Upper lobe of left lung (tissue), 6 donors: Measurements from ENCODE around the gene LIPN. TPM values are rescaled to one million over a fixed set of nuclear protein-coding genes. Genes with fewer than 3 reads are reported as not detected.

ENCODE experiments used
- ATAC-seq, 2 donors: fragments of 200-7000 bp; cut with Tn5 transposase; one replicate each; pipeline ENCODE4 v1.9.1; 2022; ENCODE audit warnings: mild to moderate bottlenecking in 2 of 2, moderate library complexity in 2 of 2; ENCODE audit not compliant: low FRiP score in 2 of 2
- DNase-seq, 2 donors: peaks; one replicate each; pipeline ENCODE4 v3.0.0-alpha.2; 2019 to 2020
- H3K27ac ChIP-seq, 4 donors: fragments of 200-600 bp; sonication (generic); one replicate each; pipeline ENCODE4 v1.5.1; 2016 to 2019
- H3K27me3 ChIP-seq, 4 donors: fragments of 200-600 bp; sonication (generic); one replicate each; pipeline ENCODE4 v1.5.1; 2017 to 2019
- H3K36me3 ChIP-seq, 4 donors: fragments of 200-600 bp; sonication (generic); one replicate each; pipeline ENCODE4 v1.5.1; 2016 to 2019
- H3K4me1 ChIP-seq, 4 donors: fragments of 200-600 bp; sonication (generic); one replicate each; pipeline ENCODE4 v1.5.1; 2018 to 2019
- H3K4me3 ChIP-seq, 4 donors: fragments of 200-600 bp; sonication (generic); one replicate each; pipeline ENCODE4 v1.5.1; 2017 to 2019; ENCODE audit warnings: mild to moderate bottlenecking in 2 of 4, moderate library complexity in 1 of 4
- H3K9me3 ChIP-seq, 4 donors: fragments of 200-600 bp; sonication (generic); one replicate each; pipeline ENCODE4 v1.5.1; 2018 to 2019
- CTCF ChIP-seq, 6 experiments: fragments of 450-650 bp in 4 of 6; fragments of 200-600 bp in 2 of 6; sonication (generic) in 2 of 6; IDR thresholded peaks; one replicate each; pipeline ENCODE4 v1.5.1; 2016 to 2019; ENCODE audit warnings: antibody characterized with exemption in 6 of 6
- EP300 ChIP-seq, 4 donors: sonication (generic); formaldehyde crosslinking; IDR thresholded peaks; one replicate each; pipeline ENCODE4 v1.5.1; 2017; ENCODE audit warnings: antibody characterized with exemption in 4 of 4, control low read depth in 2 of 4
- POLR2A ChIP-seq, 4 donors: fragments of 450-650 bp; IDR thresholded peaks; one replicate each; pipeline ENCODE4 v1.5.1; 2016 to 2017; ENCODE audit warnings: antibody characterized with exemption in 4 of 4, mild to moderate bottlenecking in 2 of 4
- POLR2AphosphoS5 ChIP-seq, 2 donors: sonication (generic); formaldehyde crosslinking; IDR thresholded peaks; one replicate each; pipeline ENCODE4 v1.5.1; 2017; ENCODE audit warnings: antibody characterized with exemption in 2 of 2
- whole genome bisulfite sequencing, 2 donors: methylation state at CpG; one replicate each; pipeline ENCODE4 v1.1.5; 2017 to 2018; 5-methylcytosine and 5-hydroxymethylcytosine counted together
- total RNA-seq, 6 donors: library from RNA; depleted of rRNA in 4 of 6; stranded (reverse); fragments of >200 nt in 4 of 6; gene quantifications; one replicate each; pipeline versions ENCODE4 v1.1.0 to v1.2.1, GENCODE V29; 2016 to 2021
- donor health status: DM: no; HTN: no; CAD: no; lungs with moderate emphysema.
- donor health status: DM: no; HTN: yes; CAD: no; lungs with severe emphysema.

LIPN gene
- total RNA-seq, 6 donors from 2014 or later, result 0.29 to 1.9 (median 0.98) TPM; not detected in 2

GRCh38 chr10:88769384-88769783, 9.6 kb downstream of the LIPN start:
- no peak for TF ChIP-seq POLR2A (IDR thresholded peaks at IDR 0.05)
- TF ChIP-seq POLR2AphosphoS5 (IDR thresholded peaks at IDR 0.05), result no peak
- TF ChIP-seq CTCF (IDR thresholded peaks at IDR 0.05), result no peak
- no peak for TF ChIP-seq EP300 (IDR thresholded peaks at IDR 0.05)
- Histone ChIP-seq H3K9me3 (no peaks in the 10 kb centered on the region), H3K4me3 (no peak overlapping the region), H3K27ac (no peak overlapping the region), H3K36me3 (no peaks in the 10 kb centered on the region), H3K27me3 (no peaks in the 10 kb centered on the region), H3K4me1 (no peaks in the 10 kb centered on the region)
- WGBS, 2 donors, result 62 to 67% methylated on average over 1 of the region's 1 CpG
- DNase-seq (no peak), ATAC-seq (no peak)

GRCh38 chr10:88781206-88781605, 21.4 kb downstream of the LIPN start:
- Histone ChIP-seq H3K9me3 (no peaks in the 10 kb centered on the region), H3K4me1 (no peaks in the 10 kb centered on the region), H3K4me3 (no peak overlapping the region), H3K27me3 (no peaks in the 10 kb centered on the region), H3K27ac (no peak overlapping the region), H3K36me3 (no peaks in the 10 kb centered on the region)
- WGBS, 2 donors, result 64 to 81% methylated on average over 2 of the region's 2 CpGs
- TF ChIP-seq CTCF (IDR thresholded peaks at IDR 0.05), result no peak
- ATAC-seq (no peak), DNase-seq (no peak)

GRCh38 chr10:88782222-88782621, 22.4 kb downstream of the LIPN start:
- Histone ChIP-seq H3K36me3 (no peaks in the 10 kb centered on the region), H3K27ac (no peak overlapping the region), H3K4me1 (no peaks in the 10 kb centered on the region), H3K9me3 (no peaks in the 10 kb centered on the region), H3K4me3 (no peak overlapping the region), H3K27me3 (no peaks in the 10 kb centered on the region)
- no peak for TF ChIP-seq POLR2AphosphoS5 (IDR thresholded peaks at IDR 0.05)
- no peak for TF ChIP-seq POLR2A (IDR thresholded peaks at IDR 0.05)
- TF ChIP-seq CTCF (IDR thresholded peaks at IDR 0.05), result no peak
- no peak for TF ChIP-seq EP300 (IDR thresholded peaks at IDR 0.05)
- DNase-seq (no peak), ATAC-seq (no peak)
- WGBS, 2 donors, result 68 to 87% methylated on average over 3 of the region's 3 CpGs

GRCh38 chr10:88783724-88784123, 23.9 kb downstream of the LIPN start:
- ATAC-seq (no peak), DNase-seq (no peak)
- no peak overlapping the region for H3K27ac ChIP-seq
- TF ChIP-seq CTCF (IDR thresholded peaks at IDR 0.05), result no peak
- no peak for TF ChIP-seq POLR2AphosphoS5 (IDR thresholded peaks at IDR 0.05)
- TF ChIP-seq EP300 (IDR thresholded peaks at IDR 0.05), result no peak
- TF ChIP-seq POLR2A (IDR thresholded peaks at IDR 0.05), result no peak
- H3K4me1 ChIP-seq, result no peaks in the 10 kb centered on the region
- WGBS, 2 donors, result 54 to 61% methylated on average over 3 of the region's 3 CpGs
- H3K4me3 ChIP-seq, result no peak overlapping the region
- no peaks in the 10 kb centered on the region for H3K27me3 ChIP-seq
- no peaks in the 10 kb centered on the region for H3K36me3 ChIP-seq
- H3K9me3 ChIP-seq, result no peaks in the 10 kb centered on the region

GRCh38 chr10:88786032-88786770, 26.4 kb downstream of the LIPN start:
- no peak for DNase-seq
- Histone ChIP-seq H3K9me3 (no peaks in the 10 kb centered on the region), H3K4me1 (no peaks in the 10 kb centered on the region), H3K4me3 (no peak overlapping the region), H3K36me3 (no peaks in the 10 kb centered on the region), H3K27ac (no peak overlapping the region), H3K27me3 (no peaks in the 10 kb centered on the region)
- WGBS, 2 donors, result 92 to 97% methylated on average over 10 of the region's 10 CpGs
- TF ChIP-seq POLR2A (IDR thresholded peaks at IDR 0.05), result no peak
- TF ChIP-seq CTCF (IDR thresholded peaks at IDR 0.05), result no peak
- TF ChIP-seq POLR2AphosphoS5 (IDR thresholded peaks at IDR 0.05), result no peak
- TF ChIP-seq EP300 (IDR thresholded peaks at IDR 0.05), result no peak
- no peak for ATAC-seq
